ENCODE results near the gene PPFIBP1. TPM values are rescaled to one million over a fixed set of nuclear protein-coding genes. Genes with fewer than 3 reads are reported as not detected.

Gene PPFIBP1
- total RNA-seq (10 to 100 TPM; 28.3 to 63.1 (median 29.6) TPM), polyA plus RNA-seq (10 to 100 TPM in 1 of 3 donors, 1 to 10 TPM in 2; 5.9 to 11.2 (median 6.3) TPM)
- long read RNA-seq, donor 1, partial matches to known transcripts = 1 of 7 reads
- long read RNA-seq, donor 1, other reads (novel, unspliced or antisense) = 6 of 7 reads
- long read RNA-seq, donor 2, partial matches to known transcripts = 6 of 18 reads
- long read RNA-seq, donor 2, other reads (novel, unspliced or antisense) = 12 of 18 reads

- Histone ChIP-seq H3K27me3 (ENCODE audit: insufficient read depth in 3 of 3, low read length in 2 of 3) (no peaks in the 10 kb centered on the region), H3K27ac (peak within 1 kb of the TSS; percentile 94), H3K9me3 (no peaks in the 10 kb centered on the region), H3K36me3 (ENCODE audit: insufficient read depth in 1 of 2, low read depth in 1 of 2) (no peaks in the 10 kb centered on the region), H3K4me3 (peak within 1 kb of the TSS; percentile 94), H3K4me1 (peaks cover 8% of the 10 kb centered on the region)
- DNase-seq (peak; percentile 99), ATAC-seq (peak; percentile 99 to 100 (median 99))
- intact Hi-C loops (cut with DNase I) = loop anchor here in 1 of 2 donors (5.0 to 10.0 kb wide), 2 partner anchors 43 to 111 kb away; no protein-coding TSS in a partner anchor
- WGBS, 3 donors = 0 to 1% (median 0%) methylated on average over 41 of the region's 41 CpGs
- peak; percentile 32 for TF ChIP-seq CTCF (IDR thresholded peaks at IDR 0.05)
These were observed at the start of gene PPFIBP1 for GRCh38 chr12:27523642-27524493. Gene PPFIBP1, plus strand, starts transcription at chr12:27524206. Its CDS starts 109,191 bp downstream, at chr12:27633397.

- H3K27ac ChIP-seq = no peak overlapping the region
- intact Hi-C loops (cut with DNase I) = no loop called here
- 41 to 68% (median 43%) methylated on average over 3 of the region's 3 CpGs for WGBS, 3 donors
These were observed 49.7 kb upstream of the PPFIBP1 start for GRCh38 chr12:27474344-27474743.

GRCh38 chr12:27477049-27477448, 47.0 kb upstream of the PPFIBP1 start:
- Histone ChIP-seq H3K27me3 (ENCODE audit: insufficient read depth in 3 of 3, low read length in 2 of 3) (no peaks in the 10 kb centered on the region), H3K36me3 (ENCODE audit: insufficient read depth in 1 of 2, low read depth in 1 of 2) (no peaks in the 10 kb centered on the region), H3K4me3 (no peak overlapping the region), H3K27ac (no peak overlapping the region), H3K9me3 (peaks cover 23% of the 10 kb centered on the region), H3K4me1 (peaks cover 5% of the 10 kb centered on the region)
- no peak for TF ChIP-seq CTCF (IDR thresholded peaks at IDR 0.05)
- ATAC-seq = no peak
- DNase-seq = no peak
- intact Hi-C loops (cut with DNase I) = no loop called here

More at GRCh38 chr12:27474344-27474743, 49.7 kb upstream of the PPFIBP1 start:
- DNase-seq = no peak
- Histone ChIP-seq H3K4me1 (peaks cover 5% of the 10 kb centered on the region), H3K36me3 (ENCODE audit: insufficient read depth in 1 of 2, low read depth in 1 of 2) (no peaks in the 10 kb centered on the region), H3K9me3 (peaks cover 23% of the 10 kb centered on the region), H3K4me3 (peak overlapping the region; percentile 3), H3K27me3 (ENCODE audit: insufficient read depth in 3 of 3, low read length in 2 of 3) (no peaks in the 10 kb centered on the region)
- TF ChIP-seq CTCF (IDR thresholded peaks at IDR 0.05) = no peak
- ATAC-seq = peak in 2 of 4 donors; percentile 40 to 41

GRCh38 chr12:27478949-27479348, 45.1 kb upstream of the PPFIBP1 start:
- intact Hi-C loops (cut with DNase I) = no loop called here
- DNase-seq (no peak), ATAC-seq (no peak)

More at GRCh38 chr12:27478949-27479348, 45.1 kb upstream of the PPFIBP1 start:
- Histone ChIP-seq H3K4me1 (peaks cover 5% of the 10 kb centered on the region), H3K27ac (no peak overlapping the region), H3K4me3 (no peak overlapping the region), H3K36me3 (ENCODE audit: insufficient read depth in 1 of 2, low read depth in 1 of 2) (no peaks in the 10 kb centered on the region), H3K9me3 (peaks cover 23% of the 10 kb centered on the region), H3K27me3 (ENCODE audit: insufficient read depth in 3 of 3, low read length in 2 of 3) (no peaks in the 10 kb centered on the region)
- no peak for TF ChIP-seq CTCF (IDR thresholded peaks at IDR 0.05)

All from psoas muscle (tissue), 8 donors.